Fibroblast of lung (primary cell): Measurements from ENCODE around the gene RUVBL2. TPM values are rescaled to one million over a fixed set of nuclear protein-coding genes. Genes with fewer than 3 reads are reported as not detected.

ENCODE experiments used
- DNase-seq, 2 donors: peaks; one replicate each; pipeline versions ENCODE4 v3.0.0 to v3.0.0-alpha.2; 2010; ENCODE audit warnings: low read depth in 2 of 2
- H2AFZ ChIP-seq: 2 replicates; pipeline ENCODE4 v1.5.1; 2012; ENCODE audit warnings: low read length, control low read depth, inconsistent platforms
- H3K27ac ChIP-seq: 2 replicates; pipeline ENCODE4 v1.5.1; 2011; ENCODE audit warnings: low read length, control low read depth; ENCODE audit not compliant: insufficient read depth
- H3K27me3 ChIP-seq: 2 replicates; pipeline ENCODE4 v1.5.1; 2011; ENCODE audit warnings: mild to moderate bottlenecking, low read length; ENCODE audit not compliant: control insufficient read depth, insufficient read depth
- H3K36me3 ChIP-seq: 2 replicates; pipeline ENCODE4 v1.5.1; 2011; ENCODE audit warnings: low read length; ENCODE audit not compliant: control insufficient read depth, insufficient read depth
- H3K4me1 ChIP-seq: 2 replicates; pipeline ENCODE4 v1.5.1; 2011; ENCODE audit warnings: low read length; ENCODE audit not compliant: control insufficient read depth, insufficient read depth; ENCODE audit errors: extremely low read depth
- H3K4me2 ChIP-seq: 2 replicates; pipeline ENCODE4 v1.5.1; 2011; ENCODE audit warnings: low read length, control low read depth; ENCODE audit not compliant: insufficient read depth; ENCODE audit errors: extremely low read depth
- H3K4me3 ChIP-seq, 4 experiments: fragments of 200-600 bp in 1 of 4; sonication (generic) in 1 of 4; replicated peaks in 1 of 4; 2 replicates each; pipeline ENCODE4 v1.5.1; 2011 to 2016; ENCODE audit warnings: low read length in 4 of 4, low read depth in 3 of 4, mild to moderate bottlenecking in 3 of 4, control low read depth in 2 of 4, inconsistent platforms in 1 of 4, mixed read lengths in 1 of 4; ENCODE audit not compliant: insufficient read depth in 1 of 4; ENCODE audit errors: control extremely low read depth in 1 of 4
- H3K79me2 ChIP-seq: 2 replicates; pipeline ENCODE4 v1.5.1; 2012; ENCODE audit warnings: mild to moderate bottlenecking, low read length, inconsistent platforms; ENCODE audit not compliant: control insufficient read depth, insufficient read depth
- H3K9ac ChIP-seq: 2 replicates; pipeline ENCODE4 v1.5.1; 2011; ENCODE audit warnings: mild to moderate bottlenecking, low read length, control low read depth; ENCODE audit not compliant: insufficient read depth
- H3K9me3 ChIP-seq: 2 replicates; pipeline ENCODE4 v1.5.1; 2012; ENCODE audit warnings: low read depth, low read length; ENCODE audit not compliant: control insufficient read depth, insufficient read depth
- H4K20me1 ChIP-seq: 2 replicates; pipeline ENCODE4 v1.5.1; 2011; ENCODE audit warnings: low read length; ENCODE audit not compliant: control insufficient read depth, insufficient read depth; ENCODE audit errors: extremely low read depth
- CTCF ChIP-seq, 2 donors: IDR thresholded peaks in 1 of 2; conservative IDR thresholded peaks in 1 of 2; 1 replicate in 1 of 2; 2 replicates in 1 of 2; pipeline ENCODE4 v1.5.1; 2011 to 2012; ENCODE audit warnings: low read length in 2 of 2, control low read depth in 1 of 2, inconsistent platforms in 1 of 2, low read depth in 1 of 2, mild to moderate bottlenecking in 1 of 2
- EZH2 ChIP-seq: IDR thresholded peaks from 2 replicates; pipeline ENCODE4 v1.5.1; 2012; ENCODE audit warnings: low read length, control low read depth, mild to moderate bottlenecking; ENCODE audit errors: missing control alignments
- polyA plus RNA-seq, 2 donors: library from polyadenylated mRNA; depleted of rRNA in 1 of 2; stranded (reverse) in 1 of 2; unstranded in 1 of 2; fragments of >200 nt; gene quantifications; 2 replicates each; pipeline ENCODE4 v1.2.1, GENCODE V29; 2011 to 2012; ENCODE audit warnings: missing spikeins in 1 of 2
- total RNA-seq: library from RNA; depleted of rRNA; stranded (reverse); fragments of >200 nt; gene quantifications from 2 replicates; pipeline ENCODE4 v1.2.1, GENCODE V29; 2014

The RUVBL2 gene
- total and polyA plus RNA-seq, 2 donors (not counting 1 experiment from before 2014, with no cell fraction given) = 77.6 to 158 TPM

DNA sequence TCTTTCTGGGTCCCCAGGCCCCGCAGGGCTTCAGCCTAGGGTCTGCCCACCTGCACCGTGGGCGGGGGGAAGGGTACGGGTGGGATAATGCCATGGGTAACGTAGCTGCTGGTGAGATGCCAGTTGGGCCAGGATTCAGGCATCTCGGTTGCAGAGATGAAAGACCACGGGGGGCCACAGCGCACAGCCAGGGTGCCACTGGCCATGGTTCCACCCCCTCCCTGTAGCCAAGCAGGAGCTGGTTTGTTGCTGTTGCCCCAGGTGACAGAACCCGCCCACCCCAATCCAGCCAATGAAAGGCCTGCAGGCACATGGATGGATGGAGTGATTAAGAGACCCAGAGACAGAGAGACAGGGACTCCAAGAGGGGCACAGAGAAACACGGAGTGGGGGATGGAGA, 64.9 kb downstream of the RUVBL2 start:
- Histone ChIP-seq H3K9me3 (no peaks in the 10 kb centered on the region), H3K4me3 (no peak overlapping the region), H4K20me1 (no peaks in the 10 kb centered on the region), H3K79me2 (no peaks in the 10 kb centered on the region), H2AFZ (no peak overlapping the region), H3K9ac (no peak overlapping the region), H3K27ac (no peak overlapping the region), H3K27me3 (no peaks in the 10 kb centered on the region), H3K4me1 (peaks cover 2% of the 10 kb centered on the region), H3K36me3 (no peaks in the 10 kb centered on the region), H3K4me2 (no peak overlapping the region)
- peak in 1 of 2 donors; percentile 51 for DNase-seq
- TF ChIP-seq EZH2 = no peak
- no peak for TF ChIP-seq CTCF (conservative IDR thresholded peaks at IDR 0.05 in 1 of 2, IDR thresholded peaks at IDR 0.05 in 1 of 2; ENCODE audit: low read depth in 1 of 2, low read length in 2 of 2)

DNA sequence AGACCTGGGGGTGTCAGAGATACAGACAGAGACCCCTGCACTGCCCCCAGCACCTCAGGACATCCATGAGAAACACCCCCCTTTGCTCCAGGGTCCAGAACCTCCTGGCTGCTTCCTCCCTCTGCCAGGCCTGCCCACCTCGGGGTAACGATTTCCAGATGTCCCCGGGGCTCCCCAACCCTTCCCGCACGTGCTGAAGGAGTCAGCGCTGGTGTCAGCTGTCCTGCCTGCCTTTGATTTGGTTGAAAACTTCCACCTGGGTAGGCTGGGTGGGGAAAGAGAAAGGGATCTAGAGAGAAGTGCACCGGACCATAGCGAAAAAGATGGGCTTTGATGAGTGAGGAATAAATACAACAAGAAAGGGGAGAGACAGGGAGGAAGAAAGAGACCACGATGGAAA, 65.4 kb downstream of the RUVBL2 start:
- Histone ChIP-seq H3K27ac (no peak overlapping the region), H3K4me1 (peaks cover 2% of the 10 kb centered on the region), H2AFZ (no peak overlapping the region), H3K4me3 (no peak overlapping the region), H3K79me2 (no peaks in the 10 kb centered on the region), H3K9me3 (no peaks in the 10 kb centered on the region), H3K4me2 (no peak overlapping the region), H3K9ac (no peak overlapping the region), H4K20me1 (no peaks in the 10 kb centered on the region), H3K27me3 (peaks cover 2% of the 10 kb centered on the region), H3K36me3 (no peaks in the 10 kb centered on the region)
- TF ChIP-seq EZH2 = no peak
- no peak for TF ChIP-seq CTCF (conservative IDR thresholded peaks at IDR 0.05 in 1 of 2, IDR thresholded peaks at IDR 0.05 in 1 of 2; ENCODE audit: low read depth in 1 of 2, low read length in 2 of 2)
- no peak for DNase-seq

- Histone ChIP-seq H3K27ac (no peak overlapping the region), H3K4me3 (no peak overlapping the region), H3K4me1 (peaks cover 2% of the 10 kb centered on the region), H4K20me1 (no peaks in the 10 kb centered on the region), H3K4me2 (no peak overlapping the region), H2AFZ (no peak overlapping the region), H3K36me3 (no peaks in the 10 kb centered on the region), H3K9ac (no peak overlapping the region), H3K9me3 (no peaks in the 10 kb centered on the region), H3K79me2 (no peaks in the 10 kb centered on the region), H3K27me3 (peaks cover 16% of the 10 kb centered on the region)
- TF ChIP-seq EZH2 = no peak
- no peak for TF ChIP-seq CTCF (conservative IDR thresholded peaks at IDR 0.05 in 1 of 2, IDR thresholded peaks at IDR 0.05 in 1 of 2; ENCODE audit: low read depth in 1 of 2, low read length in 2 of 2)
- DNase-seq = no peak
These were observed 67.3 kb downstream of the RUVBL2 start for GRCh38 chr19:49061000-49061399.
